ENCODE measurements around the gene NFIC. TPM values are rescaled to one million over a fixed set of nuclear protein-coding genes. Genes with fewer than 3 reads are reported as not detected.
"Not testable (repeated sequence)": the region's sequence is repeated elsewhere in the genome, so short reads cannot be mapped to it uniquely, and the experiment has no call there.

Gene NFIC
- total and polyA plus RNA-seq, 4 donors: 40.4 to 208 (median 49.8) TPM

- Histone ChIP-seq H3K9ac (ENCODE audit: insufficient read depth in 1 of 2, low read length in 2 of 2) (no peak overlapping the region), H3K27me3 (ENCODE audit: control insufficient read depth in 3 of 3, insufficient read depth in 3 of 3, low read length in 2 of 3) (no peaks in the 10 kb centered on the region), H3K27ac (ENCODE audit: low read depth in 1 of 2, low read length in 1 of 2) (peak overlapping the region; percentile 55 to 84), H3K4me3 (no peak overlapping the region), H3K4me1 (ENCODE audit: control insufficient read depth in 5 of 5, insufficient read depth in 5 of 5, low read length in 5 of 5) (peaks cover 0 to 29% (median 12%) of the 10 kb centered on the region in 5 donors), H3K36me3 (ENCODE audit: control insufficient read depth in 4 of 4, insufficient read depth in 4 of 4, low read length in 4 of 4) (peaks cover 0 to 15% (median 8%) of the 10 kb centered on the region in 4 donors), H3K9me3 (ENCODE audit: control insufficient read depth in 4 of 4, insufficient read depth in 3 of 4, low read length in 3 of 4) (no peaks in the 10 kb centered on the region)
- no peak for TF ChIP-seq CTCF (IDR thresholded peaks at IDR 0.05; ENCODE audit: control extremely low read depth, extremely low read depth)
- ATAC-seq (ENCODE audit: insufficient read depth, low FRiP score) (no peak), DNase-seq (peak in 2 of 3 donors; percentile 53 to 58)
- whole genome bisulfite sequencing, 2 donors: 67 to 74% methylated on average over 17 of the region's 17 CpGs
Observed at GRCh38 chr19:3389876-3390371, 23.5 kb downstream of the NFIC start.

GRCh38 chr19:3391911-3392310 lies 25.5 kb downstream of the NFIC start:
- not testable (repeated sequence) for H3K27ac ChIP-seq (ENCODE audit: low read depth in 1 of 2, low read length in 1 of 2); H3K27me3 ChIP-seq (ENCODE audit: control insufficient read depth in 3 of 3, insufficient read depth in 3 of 3, low read length in 2 of 3); H3K4me3 ChIP-seq; H3K9ac ChIP-seq (ENCODE audit: insufficient read depth in 1 of 2, low read length in 2 of 2); ATAC-seq (ENCODE audit: insufficient read depth, low FRiP score); DNase-seq; H3K9me3 ChIP-seq (ENCODE audit: control insufficient read depth in 4 of 4, insufficient read depth in 3 of 4, low read length in 3 of 4)
- peaks cover 0 to 17% (median 5%) of the 10 kb centered on the region in 4 donors for H3K36me3 ChIP-seq (ENCODE audit: control insufficient read depth in 4 of 4, insufficient read depth in 4 of 4, low read length in 4 of 4)
- WGBS, 2 donors: 92 to 94% methylated on average over 9 of the region's 9 CpGs
- H3K4me1 ChIP-seq (ENCODE audit: control insufficient read depth in 5 of 5, insufficient read depth in 5 of 5, low read length in 5 of 5): peaks cover 0 to 22% (median 2%) of the 10 kb centered on the region in 5 donors

- H3K4me1 ChIP-seq (ENCODE audit: control insufficient read depth in 5 of 5, insufficient read depth in 5 of 5, low read length in 5 of 5): peaks cover 0 to 25% (median 0%) of the 10 kb centered on the region in 5 donors
Observed at GRCh38 chr19:3392480-3392879, 26.1 kb downstream of the NFIC start.

GRCh38 chr19:3396881-3397265 lies 30.5 kb downstream of the NFIC start:
- no peaks in the 10 kb centered on the region for H3K27me3 ChIP-seq (ENCODE audit: control insufficient read depth in 3 of 3, insufficient read depth in 3 of 3, low read length in 2 of 3)
- ATAC-seq (ENCODE audit: insufficient read depth, low FRiP score): no peak
- DNase-seq: no peak
- H3K27ac ChIP-seq (ENCODE audit: low read depth in 1 of 2, low read length in 1 of 2): peak overlapping the region; percentile 47 to 52
- H3K4me3 ChIP-seq: no peak overlapping the region
- H3K36me3 ChIP-seq (ENCODE audit: control insufficient read depth in 4 of 4, insufficient read depth in 4 of 4, low read length in 4 of 4): peaks cover 0 to 15% (median 8%) of the 10 kb centered on the region in 4 donors
- peaks cover 0 to 25% (median 0%) of the 10 kb centered on the region in 5 donors for H3K4me1 ChIP-seq (ENCODE audit: control insufficient read depth in 5 of 5, insufficient read depth in 5 of 5, low read length in 5 of 5)
- peak overlapping the region in 1 of 2 donors; percentile 49 for H3K9ac ChIP-seq (ENCODE audit: insufficient read depth in 1 of 2, low read length in 2 of 2)
- 70 to 75% methylated on average over 8 of the region's 8 CpGs for WGBS, 2 donors
- H3K9me3 ChIP-seq (ENCODE audit: control insufficient read depth in 4 of 4, insufficient read depth in 3 of 4, low read length in 3 of 4): no peaks in the 10 kb centered on the region
- TF ChIP-seq CTCF (IDR thresholded peaks at IDR 0.05; ENCODE audit: control extremely low read depth, extremely low read depth): no peak

More at GRCh38 chr19:3392480-3392879, 26.1 kb downstream of the NFIC start:
- 67 to 85% methylated on average over 11 of the region's 11 CpGs for WGBS, 2 donors
- H3K9me3 ChIP-seq (ENCODE audit: control insufficient read depth in 4 of 4, insufficient read depth in 3 of 4, low read length in 3 of 4): no peaks in the 10 kb centered on the region
- no peaks in the 10 kb centered on the region for H3K27me3 ChIP-seq (ENCODE audit: control insufficient read depth in 3 of 3, insufficient read depth in 3 of 3, low read length in 2 of 3)
- H3K27ac ChIP-seq (ENCODE audit: low read depth in 1 of 2, low read length in 1 of 2): peak overlapping the region in 1 of 2 donors; percentile 45
- H3K9ac ChIP-seq (ENCODE audit: insufficient read depth in 1 of 2, low read length in 2 of 2): no peak overlapping the region
- TF ChIP-seq CTCF (IDR thresholded peaks at IDR 0.05; ENCODE audit: control extremely low read depth, extremely low read depth): no peak
- no peak for DNase-seq
- no peak overlapping the region for H3K4me3 ChIP-seq
- no peak for ATAC-seq (ENCODE audit: insufficient read depth, low FRiP score)
- H3K36me3 ChIP-seq (ENCODE audit: control insufficient read depth in 4 of 4, insufficient read depth in 4 of 4, low read length in 4 of 4): peaks cover 0 to 20% (median 5%) of the 10 kb centered on the region in 4 donors
